ENCODE data around the gene USE1.

- TF ChIP-seq POLR2A (IDR thresholded peaks at IDR 0.05) (no peak), CTCF (IDR thresholded peaks at IDR 0.05) (no peak)
These were observed 18.5 kb upstream of the USE1 start for GRCh38 chr19:17196610-17197009.
